ENCODE measurements around the gene LYAR. TPM values are rescaled to one million over a fixed set of nuclear protein-coding genes. Genes with fewer than 3 reads are reported as not detected.

LYAR gene
- total RNA-seq, 1 experiment from 2014 or later = 49.3 TPM

DNA sequence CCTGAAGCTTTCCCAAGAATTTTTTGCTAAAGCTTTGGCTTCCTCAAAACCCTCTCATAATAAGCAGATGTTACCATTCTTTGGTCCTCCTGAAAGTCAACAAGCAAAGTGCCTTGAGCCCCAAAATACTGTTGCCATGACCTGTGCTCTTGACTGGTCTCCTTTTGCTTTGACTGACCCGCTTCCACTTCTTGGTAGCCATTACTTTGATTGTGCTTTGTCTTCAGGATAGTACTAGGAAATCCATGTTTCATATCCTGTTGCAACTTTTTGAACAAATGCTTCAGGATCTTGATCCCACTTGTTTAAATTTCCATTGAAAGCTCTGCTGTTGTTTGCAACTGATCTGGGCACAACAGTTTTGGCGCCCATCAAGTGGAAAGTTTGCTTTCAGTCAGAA, 56.3 kb downstream of the LYAR start:
- peaks cover 8% of the 10 kb centered on the region for H3K36me3 ChIP-seq (ENCODE audit: insufficient read depth, low read length, poor library complexity, severe bottlenecking)
- TF ChIP-seq EZH2 (IDR thresholded peaks at IDR 0.05; ENCODE audit: borderline replicate concordance, low read depth, low read length, poor library complexity, severe bottlenecking) = no peak
- TF ChIP-seq, protein P1, sequence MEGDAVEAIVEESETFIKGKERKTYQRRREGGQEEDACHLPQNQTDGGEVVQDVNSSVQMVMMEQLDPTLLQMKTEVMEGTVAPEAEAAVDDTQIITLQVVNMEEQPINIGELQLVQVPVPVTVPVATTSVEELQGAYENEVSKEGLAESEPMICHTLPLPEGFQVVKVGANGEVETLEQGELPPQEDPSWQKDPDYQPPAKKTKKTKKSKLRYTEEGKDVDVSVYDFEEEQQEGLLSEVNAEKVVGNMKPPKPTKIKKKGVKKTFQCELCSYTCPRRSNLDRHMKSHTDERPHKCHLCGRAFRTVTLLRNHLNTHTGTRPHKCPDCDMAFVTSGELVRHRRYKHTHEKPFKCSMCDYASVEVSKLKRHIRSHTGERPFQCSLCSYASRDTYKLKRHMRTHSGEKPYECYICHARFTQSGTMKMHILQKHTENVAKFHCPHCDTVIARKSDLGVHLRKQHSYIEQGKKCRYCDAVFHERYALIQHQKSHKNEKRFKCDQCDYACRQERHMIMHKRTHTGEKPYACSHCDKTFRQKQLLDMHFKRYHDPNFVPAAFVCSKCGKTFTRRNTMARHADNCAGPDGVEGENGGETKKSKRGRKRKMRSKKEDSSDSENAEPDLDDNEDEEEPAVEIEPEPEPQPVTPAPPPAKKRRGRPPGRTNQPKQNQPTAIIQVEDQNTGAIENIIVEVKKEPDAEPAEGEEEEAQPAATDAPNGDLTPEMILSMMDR (conservative IDR thresholded peaks at IDR 0.05; ENCODE audit: low read depth, low read length) = no peak
- no peak overlapping the region for H3K27ac ChIP-seq (ENCODE audit: low read depth, low read length, poor library complexity, severe bottlenecking)
- POLR2A ChIA-PET (ENCODE audit: low non-redundant PET) = no interaction called here
- CTCF ChIA-PET = no interaction called here
- no peak for DNase-seq (ENCODE audit: low spot score)
- peaks cover 14% of the 10 kb centered on the region for H3K27me3 ChIP-seq (replicated peaks; ENCODE audit: insufficient read depth, low read depth, low read length, poor library complexity)
- H3K4me3 ChIP-seq (ENCODE audit: low read depth, low read length, poor library complexity, severe bottlenecking) = no peak overlapping the region
- no TSS peak for BruUV-seq (replicated peaks)
- H3K9me3 ChIP-seq (ENCODE audit: low read depth, low read length, poor library complexity, severe bottlenecking) = peaks cover 3% of the 10 kb centered on the region
- no peaks in the 10 kb centered on the region for H3K4me1 ChIP-seq (ENCODE audit: insufficient read depth, low read length, poor library complexity, severe bottlenecking)
- intact Hi-C loops (cut with micrococcal nuclease; ENCODE audit: unreplicated experiment) = no loop called here

DNA sequence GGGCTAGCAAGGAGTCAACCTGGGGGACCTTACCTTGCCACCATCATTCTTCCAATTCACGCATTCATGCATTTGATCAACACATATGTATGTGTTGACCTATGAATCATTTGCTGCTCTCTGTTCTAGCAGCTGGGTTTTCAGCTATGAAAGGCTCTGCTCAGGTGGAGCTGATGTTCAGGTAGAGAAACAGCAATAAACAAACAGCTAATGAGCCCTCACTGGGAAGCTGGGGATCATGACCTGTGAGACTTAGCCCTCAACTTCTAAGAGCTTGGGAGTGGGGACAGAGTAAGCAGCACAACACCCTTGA, 61.6 kb downstream of the LYAR start:
- ChIA-PET CTCF (no interaction called here), POLR2A (ENCODE audit: low non-redundant PET) (no interaction called here)
- no peak for DNase-seq (ENCODE audit: low spot score)
- intact Hi-C loops (cut with micrococcal nuclease; ENCODE audit: unreplicated experiment) = no loop called here
- Histone ChIP-seq H3K36me3 (ENCODE audit: insufficient read depth, low read length, poor library complexity, severe bottlenecking) (no peaks in the 10 kb centered on the region), H3K4me3 (ENCODE audit: low read depth, low read length, poor library complexity, severe bottlenecking) (no peak overlapping the region), H3K27me3 (replicated peaks; ENCODE audit: insufficient read depth, low read depth, low read length, poor library complexity) (peaks cover 62% of the 10 kb centered on the region), H3K9me3 (ENCODE audit: low read depth, low read length, poor library complexity, severe bottlenecking) (no peaks in the 10 kb centered on the region), H3K4me1 (ENCODE audit: insufficient read depth, low read length, poor library complexity, severe bottlenecking) (no peaks in the 10 kb centered on the region), H3K27ac (ENCODE audit: low read depth, low read length, poor library complexity, severe bottlenecking) (no peak overlapping the region)
- BruUV-seq (replicated peaks) = no TSS peak
- TF ChIP-seq, protein P1 (conservative IDR thresholded peaks at IDR 0.05; ENCODE audit: low read depth, low read length) = no peak
- no peak for TF ChIP-seq EZH2 (IDR thresholded peaks at IDR 0.05; ENCODE audit: borderline replicate concordance, low read depth, low read length, poor library complexity, severe bottlenecking)

DNA sequence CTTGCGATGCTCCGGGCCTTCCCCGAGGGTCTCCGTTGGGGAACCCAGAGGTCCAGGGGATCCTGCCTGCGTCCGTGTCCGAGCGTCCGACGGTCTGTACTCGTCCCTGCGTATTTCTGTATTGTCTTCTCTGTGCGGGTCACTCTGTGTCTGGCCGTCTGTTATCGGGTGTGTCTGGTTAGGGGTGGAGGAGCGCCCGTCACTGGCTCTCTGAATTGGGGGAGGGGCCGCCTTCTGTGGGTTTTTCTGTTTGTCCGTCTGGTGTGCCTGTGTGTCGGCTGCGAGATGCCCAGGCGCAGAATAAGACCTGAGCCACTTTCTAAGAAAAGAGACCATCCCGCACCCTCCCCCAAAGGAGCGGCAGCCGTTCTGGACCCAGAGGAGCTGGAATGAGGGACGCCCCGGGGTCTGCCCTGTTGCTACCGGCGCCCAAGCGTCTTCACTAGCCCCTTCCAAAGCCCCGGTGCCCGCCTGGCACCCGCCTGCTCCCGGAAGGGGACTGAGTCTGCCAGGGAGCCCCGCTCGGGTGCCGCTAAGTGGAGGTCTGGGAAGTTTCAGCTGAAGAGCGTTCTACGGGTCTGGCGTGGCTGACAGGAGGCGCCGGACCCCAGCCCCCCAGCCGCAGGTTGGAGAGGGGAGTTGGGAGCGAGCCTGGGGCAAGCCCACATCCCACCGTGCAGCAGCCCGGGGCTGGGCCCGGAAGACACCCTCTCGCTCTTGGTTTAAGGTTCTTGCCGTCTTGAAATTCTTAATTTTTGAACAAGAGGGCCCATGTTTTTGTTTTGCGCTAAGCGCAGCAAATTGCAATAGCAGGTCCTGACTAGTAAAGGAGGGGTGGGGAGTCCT, 62.2 kb downstream of the LYAR start:
- H3K27me3 ChIP-seq (replicated peaks; ENCODE audit: insufficient read depth, low read depth, low read length, poor library complexity) = peaks cover 65% of the 10 kb centered on the region
- intact Hi-C loops (cut with micrococcal nuclease; ENCODE audit: unreplicated experiment) = no loop called here
- no peak overlapping the region for H3K27ac ChIP-seq (ENCODE audit: low read depth, low read length, poor library complexity, severe bottlenecking)
- no peak overlapping the region for H3K4me3 ChIP-seq (ENCODE audit: low read depth, low read length, poor library complexity, severe bottlenecking)
- H3K4me1 ChIP-seq (ENCODE audit: insufficient read depth, low read length, poor library complexity, severe bottlenecking) = no peaks in the 10 kb centered on the region
- POLR2A ChIA-PET (ENCODE audit: low non-redundant PET) = no interaction called here
- DNase-seq (ENCODE audit: low spot score) = no peak
- CTCF ChIA-PET = no interaction called here
- BruUV-seq (replicated peaks) = no TSS peak
- peak; percentile 84 for TF ChIP-seq EZH2 (IDR thresholded peaks at IDR 0.05; ENCODE audit: borderline replicate concordance, low read depth, low read length, poor library complexity, severe bottlenecking)
- TF ChIP-seq, protein P1 (conservative IDR thresholded peaks at IDR 0.05; ENCODE audit: low read depth, low read length) = no peak
- no peaks in the 10 kb centered on the region for H3K36me3 ChIP-seq (ENCODE audit: insufficient read depth, low read length, poor library complexity, severe bottlenecking)
- no peaks in the 10 kb centered on the region for H3K9me3 ChIP-seq (ENCODE audit: low read depth, low read length, poor library complexity, severe bottlenecking)

Measured in A673 (cell line).